SU-DHL-6 (cell line): ENCODE data around the gene POLE4.

Experiments
- H2AFZ ChIP-seq: fragments of 200-600 bp; sonication (generic); 2 replicates; pipeline ENCODE4 v1.6.1; 2014; ENCODE audit warnings: low read depth, mild to moderate bottlenecking, moderate library complexity, mixed read lengths, antibody characterized with exemption, low read length; ENCODE audit not compliant: severe bottlenecking
- H3F3A ChIP-seq: fragments of 200-600 bp; shearing (Covaris generic); 2 replicates; pipeline ENCODE4 v1.6.0; 2016; ENCODE audit warnings: antibody characterized with exemption, mild to moderate bottlenecking; ENCODE audit not compliant: insufficient read depth
- H3K27ac ChIP-seq: fragments of 200-600 bp; sonication (generic); 2 replicates; pipeline ENCODE4 v1.5.1; 2016; ENCODE audit warnings: low read depth, mild to moderate bottlenecking, low read length, moderate library complexity, mixed read lengths
- H3K27me3 ChIP-seq: fragments of 200-600 bp; sonication (generic), shearing (Covaris generic); 2 replicates; pipeline ENCODE4 v1.6.0; 2014; ENCODE audit warnings: mild to moderate bottlenecking, low read length
- H3K36me3 ChIP-seq: fragments of 200-600 bp; sonication (generic); 2 replicates; pipeline ENCODE4 v1.6.1; 2014; ENCODE audit warnings: mild to moderate bottlenecking, low read length, mixed read lengths
- H3K4me2 ChIP-seq: fragments of 300-600, 200-600 bp; shearing (Covaris generic), sonication (generic); 2 replicates; pipeline ENCODE4 v1.6.0; 2014; ENCODE audit warnings: low read length, low read depth, mild to moderate bottlenecking; ENCODE audit not compliant: poor library complexity, severe bottlenecking
- H3K4me3 ChIP-seq: fragments of 200-600 bp; sonication (generic); 2 replicates; pipeline ENCODE4 v1.5.1; 2014; ENCODE audit warnings: antibody characterized with exemption, low read length, mild to moderate bottlenecking, mixed read lengths; ENCODE audit not compliant: insufficient read depth, poor library complexity, severe bottlenecking
- H3K79me2 ChIP-seq: fragments of 200-600 bp; sonication (generic); 2 replicates; pipeline ENCODE4 v1.6.1; 2014; ENCODE audit warnings: mild to moderate bottlenecking, low read length, moderate library complexity; ENCODE audit not compliant: insufficient read depth
- H3K9ac ChIP-seq: fragments of 200-600 bp; sonication (generic); 2 replicates; pipeline ENCODE4 v1.7.0; 2014; ENCODE audit warnings: mild to moderate bottlenecking, low read length
- H3K9me2 ChIP-seq: fragments of 200-600 bp; sonication (generic); replicated peaks from 2 replicates; pipeline ENCODE4 v1.6.1; 2014; ENCODE audit warnings: low read length; ENCODE audit not compliant: insufficient read depth
- H3K9me3 ChIP-seq: fragments of 200-600 bp; sonication (generic); 2 replicates; pipeline ENCODE4 v1.6.1; 2014; ENCODE audit warnings: low read length, mixed read lengths; ENCODE audit not compliant: insufficient read depth
- H4K20me1 ChIP-seq: fragments of 200-600 bp; sonication (generic); 2 replicates; pipeline ENCODE4 v1.6.1; 2014; ENCODE audit warnings: low read depth, mild to moderate bottlenecking, antibody characterized with exemption, low read length, moderate library complexity, mixed read lengths
- EZH2phosphoT487 ChIP-seq: fragments of 200-600 bp; sonication (generic), shearing (Covaris generic); conservative IDR thresholded peaks from 2 replicates; pipeline ENCODE4 v1.6.1; 2018; ENCODE audit warnings: mild to moderate bottlenecking, antibody characterized with exemption, low read length, moderate library complexity, mixed read lengths
- TF ChIP-seq, protein P1 (sequence below): fragments of 200-600 bp; sonication (generic); IDR thresholded peaks from one replicate; pipeline ENCODE4 v1.5.1; 2017; ENCODE audit warnings: antibody characterized with exemption, mild to moderate bottlenecking, low read length, moderate library complexity; ENCODE audit not compliant: insufficient read depth, poor library complexity, severe bottlenecking

POLE4 gene

GRCh38 chr2:74975016-74975415 lies 16.6 kb downstream of the POLE4 start:
- H3K9me3 ChIP-seq = no peaks in the 10 kb centered on the region
- H3K79me2 ChIP-seq = no peaks in the 10 kb centered on the region
- no peak overlapping the region for H3K9ac ChIP-seq
- H3F3A ChIP-seq = no peaks in the 10 kb centered on the region
- no peak overlapping the region for H3K4me3 ChIP-seq
- no peak overlapping the region for H3K4me2 ChIP-seq
- no peaks in the 10 kb centered on the region for H3K27me3 ChIP-seq
- H3K27ac ChIP-seq = no peak overlapping the region
- H4K20me1 ChIP-seq = no peaks in the 10 kb centered on the region
- no peaks in the 10 kb centered on the region for H3K9me2 ChIP-seq
- H3K36me3 ChIP-seq = no peaks in the 10 kb centered on the region
- H2AFZ ChIP-seq = no peak overlapping the region
- TF ChIP-seq EZH2phosphoT487 = no peak
- TF ChIP-seq, protein P1, sequence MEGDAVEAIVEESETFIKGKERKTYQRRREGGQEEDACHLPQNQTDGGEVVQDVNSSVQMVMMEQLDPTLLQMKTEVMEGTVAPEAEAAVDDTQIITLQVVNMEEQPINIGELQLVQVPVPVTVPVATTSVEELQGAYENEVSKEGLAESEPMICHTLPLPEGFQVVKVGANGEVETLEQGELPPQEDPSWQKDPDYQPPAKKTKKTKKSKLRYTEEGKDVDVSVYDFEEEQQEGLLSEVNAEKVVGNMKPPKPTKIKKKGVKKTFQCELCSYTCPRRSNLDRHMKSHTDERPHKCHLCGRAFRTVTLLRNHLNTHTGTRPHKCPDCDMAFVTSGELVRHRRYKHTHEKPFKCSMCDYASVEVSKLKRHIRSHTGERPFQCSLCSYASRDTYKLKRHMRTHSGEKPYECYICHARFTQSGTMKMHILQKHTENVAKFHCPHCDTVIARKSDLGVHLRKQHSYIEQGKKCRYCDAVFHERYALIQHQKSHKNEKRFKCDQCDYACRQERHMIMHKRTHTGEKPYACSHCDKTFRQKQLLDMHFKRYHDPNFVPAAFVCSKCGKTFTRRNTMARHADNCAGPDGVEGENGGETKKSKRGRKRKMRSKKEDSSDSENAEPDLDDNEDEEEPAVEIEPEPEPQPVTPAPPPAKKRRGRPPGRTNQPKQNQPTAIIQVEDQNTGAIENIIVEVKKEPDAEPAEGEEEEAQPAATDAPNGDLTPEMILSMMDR = no peak

DNA sequence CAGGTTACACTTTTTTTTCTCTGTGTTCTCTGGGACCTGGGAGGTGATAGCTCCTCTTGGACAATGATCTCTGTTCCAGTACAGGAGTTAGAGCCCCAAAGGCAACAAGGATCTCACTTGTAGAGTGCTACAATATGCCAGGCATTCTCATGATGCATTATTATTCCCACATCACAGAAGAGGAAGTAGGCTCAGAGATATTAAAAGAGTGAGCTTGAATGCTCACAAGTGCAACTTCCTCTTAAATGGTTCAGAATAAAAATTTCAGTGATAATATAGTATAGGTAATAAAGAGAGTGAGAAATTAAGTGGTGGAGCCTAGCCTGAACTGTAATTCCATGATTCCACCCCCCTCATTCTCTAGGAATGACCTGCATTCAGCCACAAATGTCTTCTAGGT lies 21.4 kb downstream of the POLE4 start:
- H3K36me3 ChIP-seq = no peaks in the 10 kb centered on the region

DNA sequence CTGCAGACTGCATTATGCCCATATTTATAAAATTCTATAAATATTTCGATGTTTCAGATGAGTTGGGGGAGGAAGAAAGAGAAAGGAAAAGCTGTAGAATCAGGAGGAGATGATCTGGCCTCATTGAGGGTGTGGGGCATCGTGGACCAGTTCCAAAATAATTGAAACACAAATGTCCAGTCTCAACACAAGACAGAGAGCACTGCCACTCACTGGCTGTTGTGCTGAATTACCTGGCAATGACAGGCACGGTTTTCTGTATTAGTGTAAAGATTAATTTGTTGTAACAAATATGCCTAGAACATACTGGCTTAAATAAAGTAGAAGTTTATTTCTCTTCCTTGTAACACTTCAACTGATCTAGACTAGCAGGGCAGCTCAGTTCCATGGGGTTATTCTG lies 24.1 kb downstream of the POLE4 start:
- H3K79me2 ChIP-seq = no peaks in the 10 kb centered on the region
- H3K9me3 ChIP-seq = no peaks in the 10 kb centered on the region
- H3K27me3 ChIP-seq = no peaks in the 10 kb centered on the region
- H4K20me1 ChIP-seq = no peaks in the 10 kb centered on the region
- no peak for TF ChIP-seq EZH2phosphoT487
- TF ChIP-seq, protein P1 = no peak
- H3K4me3 ChIP-seq = no peak overlapping the region
- H3K9ac ChIP-seq = no peak overlapping the region
- H3K4me2 ChIP-seq = no peak overlapping the region
- H2AFZ ChIP-seq = no peak overlapping the region
- no peaks in the 10 kb centered on the region for H3K9me2 ChIP-seq
- H3F3A ChIP-seq = no peaks in the 10 kb centered on the region
- no peak overlapping the region for H3K27ac ChIP-seq
- H3K36me3 ChIP-seq = no peaks in the 10 kb centered on the region

More for the DNA sequence above, 21.4 kb downstream of the POLE4 start:
- H4K20me1 ChIP-seq = no peaks in the 10 kb centered on the region
- no peak for TF ChIP-seq EZH2phosphoT487
- TF ChIP-seq, protein P1 = no peak
- H2AFZ ChIP-seq = no peak overlapping the region
- no peaks in the 10 kb centered on the region for H3K27me3 ChIP-seq
- no peaks in the 10 kb centered on the region for H3K79me2 ChIP-seq
- H3F3A ChIP-seq = no peaks in the 10 kb centered on the region
- H3K9me3 ChIP-seq = no peaks in the 10 kb centered on the region
- H3K9me2 ChIP-seq = no peaks in the 10 kb centered on the region
- no peak overlapping the region for H3K4me2 ChIP-seq
- no peak overlapping the region for H3K4me3 ChIP-seq
- H3K27ac ChIP-seq = no peak overlapping the region
- H3K9ac ChIP-seq = no peak overlapping the region
